Vagina (tissue), 2 donors: ENCODE data around the gene TSPAN9.

Experiments used
- CTCF ChIP-seq, 3 experiments: fragments of 450-650 bp in 2 of 3; fragments of 200-600 bp in 1 of 3; sonication (generic) in 1 of 3; IDR thresholded peaks; one replicate each; pipeline ENCODE4 v1.5.1; 2017 to 2019; ENCODE audit warnings: antibody characterized with exemption in 3 of 3, mild to moderate bottlenecking in 2 of 3, moderate library complexity in 2 of 3
- POLR2AphosphoS5 ChIP-seq, 2 donors: sonication (generic); formaldehyde crosslinking; IDR thresholded peaks; one replicate each; pipeline ENCODE4 v1.9.0; 2017; ENCODE audit warnings: antibody characterized with exemption in 2 of 2, mild to moderate bottlenecking in 2 of 2, low read depth in 1 of 2; ENCODE audit not compliant: insufficient read depth in 1 of 2

DNA sequence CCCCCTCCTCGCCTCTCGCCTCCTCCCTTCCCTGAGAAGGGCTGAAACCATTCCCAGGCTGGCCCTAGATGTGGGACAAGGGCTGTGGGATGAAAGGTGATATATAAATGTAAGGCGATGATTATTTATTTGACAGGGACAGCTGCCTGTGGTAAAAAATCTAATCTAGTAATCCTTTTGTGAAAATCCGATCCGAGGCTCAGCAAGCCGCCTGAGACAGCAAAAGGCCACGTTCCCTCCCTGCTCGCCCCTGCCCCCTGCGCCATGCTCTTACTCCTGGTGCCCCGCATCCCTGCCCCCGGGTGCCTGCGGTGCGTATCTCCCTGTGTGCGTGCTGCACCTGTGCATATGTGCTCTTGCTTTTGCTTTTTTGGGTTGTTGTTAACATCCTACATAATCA is 65.2 kb downstream of the TSPAN9 start:
- TF ChIP-seq POLR2AphosphoS5 (IDR thresholded peaks at IDR 0.05; ENCODE audit: insufficient read depth in 1 of 2, low read depth in 1 of 2) (no peak), CTCF (IDR thresholded peaks at IDR 0.05) (no peak)
